Hypothalamus (tissue), 51 donors: ENCODE results near the gene MOAP1.
A peak's percentile ranks its signal among the peaks of the same experiment; 100 is the strongest.
"Not testable (repeated sequence)": the region's sequence is repeated elsewhere in the genome, so short reads cannot be mapped to it uniquely, and the experiment has no call there.

Experiments used
- DNase-seq, 51 donors: peaks; one replicate each; lab custom pipeline; 2025; lab: John Stamatoyannopoulos, UW

MOAP1 gene

GRCh38 chr14:93150227-93151208, 34.2 kb downstream of the MOAP1 start:
- peak in 3 of 51 donors; percentile 4 to 23 (median 20) for DNase-seq

DNA sequence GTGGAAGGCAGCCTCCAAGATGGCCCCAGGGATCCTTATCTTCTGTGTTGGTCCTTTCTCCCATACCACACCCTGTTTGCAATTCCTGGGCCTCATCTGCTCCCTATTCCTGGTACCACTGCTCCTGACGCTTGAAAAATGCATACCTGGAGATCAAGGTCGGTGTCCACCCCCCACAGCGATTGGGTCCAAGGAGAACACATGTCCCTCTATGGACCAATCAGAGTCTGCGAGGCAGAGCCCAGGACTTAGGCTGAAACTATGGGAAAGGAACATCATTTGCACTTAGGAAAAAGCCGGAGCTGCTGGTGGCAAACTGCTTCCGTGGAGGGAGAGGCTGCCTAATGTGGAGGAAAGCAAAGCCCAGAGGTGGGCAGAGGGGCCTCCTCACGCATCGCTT, 35.7 kb downstream of the MOAP1 start:
- no peak for DNase-seq

DNA sequence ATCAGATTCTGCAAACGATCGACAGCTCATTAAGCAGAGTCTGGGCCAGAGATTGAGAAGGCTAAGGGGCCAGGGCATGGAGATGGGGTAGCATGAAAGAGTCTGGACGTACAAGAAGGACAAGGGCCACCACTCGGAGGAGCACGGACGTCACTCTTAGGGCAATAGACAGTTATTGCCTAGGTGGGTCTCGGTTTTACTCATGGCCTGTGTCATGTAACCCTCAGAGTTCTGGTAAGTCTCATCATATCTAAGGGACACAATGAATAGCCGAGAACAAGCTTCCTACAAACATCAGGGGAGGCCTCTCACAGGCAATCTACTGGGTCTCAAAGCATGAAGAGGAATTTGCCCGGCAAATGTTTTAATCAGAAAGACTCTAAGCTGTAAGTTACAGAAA, 38.6 kb downstream of the MOAP1 start:
- no peak for DNase-seq

- DNase-seq, result no peak
Measured at GRCh38 chr14:93142854-93143652, 41.6 kb downstream of the MOAP1 start.

DNA sequence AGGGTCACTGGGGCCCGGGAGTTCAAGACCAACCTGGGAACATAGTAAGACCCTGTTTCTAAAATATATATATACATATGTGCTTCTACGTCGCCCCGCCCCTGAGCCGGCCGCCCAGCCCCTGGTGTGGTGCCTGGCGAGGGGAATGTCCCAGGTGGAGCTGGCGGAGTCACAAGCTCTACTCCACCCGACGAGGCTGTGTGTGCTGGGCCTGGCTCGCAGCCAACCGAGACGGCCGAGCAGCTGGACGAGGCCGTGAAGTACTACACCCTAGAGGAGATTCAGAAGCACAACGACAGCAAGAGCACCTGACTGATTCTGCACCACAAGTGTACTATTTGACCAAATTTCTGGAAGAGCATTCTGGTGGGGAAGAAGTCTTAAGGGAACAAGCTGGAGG, 46.8 kb downstream of the MOAP1 start:
- peak in 1 of 51 donors; percentile 5 for DNase-seq

GRCh38 chr14:93136508-93136907, 48.2 kb downstream of the MOAP1 start:
- DNase-seq, result not testable (repeated sequence)

- no peak for DNase-seq
Measured at GRCh38 chr14:93136009-93136408, 48.7 kb downstream of the MOAP1 start.

GRCh38 chr14:93135399-93135798, 49.3 kb downstream of the MOAP1 start:
- DNase-seq, result no peak

GRCh38 chr14:93133464-93133863, 51.2 kb downstream of the MOAP1 start:
- DNase-seq, result no peak

GRCh38 chr14:93132472-93133065, 52.1 kb downstream of the MOAP1 start:
- peak in 12 of 51 donors; percentile 6 to 51 (median 13) for DNase-seq
